Astrocyte of the cerebellum (primary cell): ENCODE data around the gene ASB16.

Experiments used
- DNase-seq: peaks from one replicate; pipeline ENCODE4 v3.0.0-alpha.2; 2011; ENCODE audit warnings: low read depth
- H3K4me3 ChIP-seq: 2 replicates; pipeline ENCODE4 v1.5.1; 2011; ENCODE audit warnings: mild to moderate bottlenecking, low read depth, low read length, moderate library complexity
- in situ Hi-C: cut with HindIII; loops from 2 replicates; pipeline ENCODE4 v1.10.0; 2017; ENCODE audit warnings: low sequenced_read_pairs
- TF ChIP-seq, protein P1 (sequence below): IDR thresholded peaks from 2 replicates; pipeline ENCODE4 v1.5.1; 2012; ENCODE audit warnings: low read length, low read depth, moderate library complexity, mild to moderate bottlenecking; ENCODE audit errors: missing control alignments

ASB16 gene

DNA sequence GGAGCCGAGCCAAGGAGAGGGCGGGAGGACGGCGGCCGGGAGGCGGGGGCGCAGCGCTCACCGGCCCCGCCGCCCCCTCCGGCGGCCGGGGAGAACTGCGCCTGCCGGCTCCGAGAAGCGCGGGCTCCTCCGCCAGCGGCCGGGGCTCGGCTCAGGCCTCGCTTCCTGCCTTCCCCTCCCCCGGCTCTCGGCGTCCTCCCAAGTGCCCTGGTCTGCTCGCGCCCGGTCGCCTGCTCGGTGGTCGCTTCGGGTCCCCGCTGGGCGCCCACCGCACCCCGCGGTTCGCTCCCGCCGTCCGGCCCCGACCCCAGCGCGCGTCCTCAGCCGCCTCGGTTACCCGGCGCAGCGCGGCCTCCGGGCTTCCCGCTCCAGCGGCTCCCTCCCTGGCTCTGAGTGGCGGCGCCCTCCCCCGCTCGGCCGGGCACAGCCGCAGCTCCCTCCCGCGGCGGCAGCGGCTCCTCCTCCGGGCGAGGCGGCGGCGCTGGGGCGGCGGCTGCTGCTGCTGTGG lies 48.7 kb downstream of the ASB16 start:
- DNase-seq = peak; percentile 31
- TF ChIP-seq, protein P1, sequence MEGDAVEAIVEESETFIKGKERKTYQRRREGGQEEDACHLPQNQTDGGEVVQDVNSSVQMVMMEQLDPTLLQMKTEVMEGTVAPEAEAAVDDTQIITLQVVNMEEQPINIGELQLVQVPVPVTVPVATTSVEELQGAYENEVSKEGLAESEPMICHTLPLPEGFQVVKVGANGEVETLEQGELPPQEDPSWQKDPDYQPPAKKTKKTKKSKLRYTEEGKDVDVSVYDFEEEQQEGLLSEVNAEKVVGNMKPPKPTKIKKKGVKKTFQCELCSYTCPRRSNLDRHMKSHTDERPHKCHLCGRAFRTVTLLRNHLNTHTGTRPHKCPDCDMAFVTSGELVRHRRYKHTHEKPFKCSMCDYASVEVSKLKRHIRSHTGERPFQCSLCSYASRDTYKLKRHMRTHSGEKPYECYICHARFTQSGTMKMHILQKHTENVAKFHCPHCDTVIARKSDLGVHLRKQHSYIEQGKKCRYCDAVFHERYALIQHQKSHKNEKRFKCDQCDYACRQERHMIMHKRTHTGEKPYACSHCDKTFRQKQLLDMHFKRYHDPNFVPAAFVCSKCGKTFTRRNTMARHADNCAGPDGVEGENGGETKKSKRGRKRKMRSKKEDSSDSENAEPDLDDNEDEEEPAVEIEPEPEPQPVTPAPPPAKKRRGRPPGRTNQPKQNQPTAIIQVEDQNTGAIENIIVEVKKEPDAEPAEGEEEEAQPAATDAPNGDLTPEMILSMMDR = peak; percentile 30
- H3K4me3 ChIP-seq = peak overlapping the region; percentile 91
- in situ Hi-C loops = no loop called here

- H3K4me3 ChIP-seq = peak within 1 kb of the TSS; percentile 91
- no peak for DNase-seq
- TF ChIP-seq, protein P1 = no peak
- in situ Hi-C loops = no loop called here
Observed at GRCh38 chr17:44219616-44220212, 49.2 kb downstream of the ASB16 start, which contains the start of gene UBTF. TSS of gene UBTF (minus strand) at chr17:44219675. CDS start at chr17:44218229, 1,446 bp downstream.

DNA sequence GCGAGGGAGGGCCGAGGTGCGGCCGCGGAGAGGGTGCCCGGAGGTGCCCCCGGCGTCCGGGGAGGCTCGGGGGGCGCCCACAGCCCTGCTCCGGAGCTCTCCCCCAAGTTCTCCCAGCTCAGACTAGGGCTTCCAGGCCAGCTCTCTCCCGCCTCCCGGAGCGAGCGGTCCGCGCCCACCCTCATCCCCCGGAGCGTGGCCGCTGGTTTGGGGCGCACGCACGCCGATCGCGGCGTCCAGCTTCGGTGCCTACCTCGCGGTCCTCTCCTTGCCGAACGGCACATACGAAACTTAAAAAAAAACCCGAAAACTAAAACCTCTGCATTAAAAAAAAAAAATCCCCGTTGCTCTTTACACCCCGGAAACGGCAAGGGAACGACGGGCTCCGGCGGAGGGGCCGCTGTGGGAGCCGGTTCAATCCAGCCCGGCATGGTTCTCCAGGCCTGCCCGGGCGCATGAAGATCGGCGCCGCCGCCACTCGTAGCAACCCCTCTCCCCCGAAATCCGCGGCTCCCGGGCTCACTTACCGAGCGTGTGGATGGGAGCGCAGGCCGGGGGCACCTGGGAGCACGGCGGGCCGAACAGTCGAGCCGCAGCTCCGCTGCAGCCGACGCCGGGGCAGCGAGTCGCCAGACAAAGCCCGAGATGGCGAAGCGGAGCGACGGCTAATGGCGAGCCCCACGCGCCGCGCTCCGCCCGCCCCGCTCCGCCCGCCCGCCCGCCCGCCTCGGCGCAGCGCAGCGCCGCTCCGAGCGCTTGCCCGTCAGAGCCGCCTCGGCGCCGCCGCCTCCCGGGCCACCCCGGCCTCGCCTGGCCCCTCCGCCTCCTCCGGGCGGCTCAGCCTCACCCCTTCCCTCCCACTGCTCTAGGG lies 49.9 kb downstream of the ASB16 start:
- peak overlapping the region; percentile 91 for H3K4me3 ChIP-seq
- DNase-seq = no peak
- TF ChIP-seq, protein P1 = no peak
- in situ Hi-C loops = no loop called here

GRCh38 chr17:44221084-44221861 lies 50.8 kb downstream of the ASB16 start:
- peak overlapping the region; percentile 91 for H3K4me3 ChIP-seq
- DNase-seq = peak; percentile 57
- TF ChIP-seq, protein P1 = no peak
- in situ Hi-C loops = no loop called here

GRCh38 chr17:44221862-44222111 lies 51.3 kb downstream of the ASB16 start:
- no peak for DNase-seq
- H3K4me3 ChIP-seq = peak overlapping the region; percentile 91
- TF ChIP-seq, protein P1 = no peak
- in situ Hi-C loops = no loop called here

GRCh38 chr17:44222112-44222869 lies 51.8 kb downstream of the ASB16 start:
- in situ Hi-C loops = no loop called here
- DNase-seq = peak; percentile 31
- TF ChIP-seq, protein P1 = peak; percentile 22
- peak overlapping the region; percentile 91 for H3K4me3 ChIP-seq
